Activated naive CD4-positive, alpha-beta T cell treated with anti-CD3 and anti-CD28 coated beads, Interleukin-2, amount 50 U/mL, for 16 hours (primary cell): ENCODE results near the gene DMPK.
"Not testable (repeated sequence)": the region's sequence is repeated elsewhere in the genome, so short reads cannot be mapped to it uniquely, and the experiment has no call there.

Experiments used
- DNase-seq: peaks from one replicate; pipeline ENCODE4 v3.0.0-alpha.2; 2020

DMPK gene

GRCh38 chr19:45733160-45733810, 49.0 kb downstream of the DMPK start, which contains the start of gene MEIOSIN:
MEIOSIN (plus strand) TSS chr19:45733439; CDS start chr19:45735377, 1,938 bp downstream.
- no peak for DNase-seq

- DNase-seq: peak; percentile 94
Observed at GRCh38 chr19:45730368-45731288, 51.7 kb downstream of the DMPK start, which contains the start of gene FBXO46. FBXO46 (minus strand) TSS chr19:45730896; CDS start chr19:45713495, 17,401 bp downstream.

- no peak for DNase-seq
Observed at GRCh38 chr19:45729800-45730290, 52.4 kb downstream of the DMPK start.

- not testable (repeated sequence) for DNase-seq
Observed at GRCh38 chr19:45728683-45729082, 53.6 kb downstream of the DMPK start.

GRCh38 chr19:45720065-45720464, 62.2 kb downstream of the DMPK start:
- DNase-seq: not testable (repeated sequence)
